GM23338 (cell line): Measurements from ENCODE around the gene THTPA. TPM values are rescaled to one million over a fixed set of nuclear protein-coding genes. Genes with fewer than 3 reads are reported as not detected.

Source experiments
- ATAC-seq: fragments of 200-7000 bp; cut with Tn5 transposase; 3 replicates; pipeline ENCODE4 v1.9.1; 2020
- DNase-seq: peaks from one replicate; pipeline ENCODE4 v3.0.0-alpha.2; 2015; ENCODE audit warnings: low spot score
- H2AFZ ChIP-seq: fragments of 200-600 bp; sonication (generic); 2 replicates; pipeline ENCODE4 v1.8.0; 2016; ENCODE audit warnings: antibody characterized with exemption, mild to moderate bottlenecking, moderate library complexity
- H3F3A ChIP-seq: fragments of 200-600 bp; sonication (generic); replicated peaks from 2 replicates; pipeline ENCODE4 v1.8.0; 2017; ENCODE audit warnings: antibody characterized with exemption, mixed run types, low read depth
- H3K27ac ChIP-seq: fragments of 200-600 bp; sonication (generic); 2 replicates; pipeline ENCODE4 v1.6.1; 2016; ENCODE audit warnings: low read depth
- H3K27me3 ChIP-seq: fragments of 200-600 bp; sonication (generic); 2 replicates; pipeline ENCODE4 v1.8.0; 2016; ENCODE audit warnings: mild to moderate bottlenecking, mixed run types, moderate library complexity; ENCODE audit not compliant: insufficient read depth
- H3K36me3 ChIP-seq: fragments of 200-600 bp; sonication (generic); 2 replicates; pipeline ENCODE4 v1.8.0; 2016; ENCODE audit warnings: mild to moderate bottlenecking; ENCODE audit not compliant: insufficient read depth
- H3K4me1 ChIP-seq: fragments of 200-600 bp; sonication (generic); 2 replicates; pipeline ENCODE4 v1.8.0; 2016; ENCODE audit warnings: mild to moderate bottlenecking, moderate library complexity; ENCODE audit not compliant: insufficient read depth
- H3K4me2 ChIP-seq: fragments of 200-600 bp; sonication (generic); 2 replicates; pipeline ENCODE4 v1.7.1; 2017; ENCODE audit warnings: mixed run types
- H3K4me3 ChIP-seq: fragments of 200-600 bp; sonication (generic); 2 replicates; pipeline ENCODE4 v1.6.1; 2016; ENCODE audit warnings: mixed run types
- H3K79me2 ChIP-seq: fragments of 200-600 bp; sonication (generic); replicated peaks from 2 replicates; pipeline ENCODE4 v1.8.0; 2017; ENCODE audit warnings: mild to moderate bottlenecking; ENCODE audit not compliant: insufficient read depth
- H3K9me2 ChIP-seq: fragments of 200-600 bp; sonication (generic); 2 replicates; pipeline ENCODE4 v1.8.0; 2017; ENCODE audit not compliant: insufficient read depth
- H4K20me1 ChIP-seq: fragments of 200-600 bp; sonication (generic); replicated peaks from 2 replicates; pipeline ENCODE4 v1.8.0; 2017; ENCODE audit warnings: mild to moderate bottlenecking; ENCODE audit not compliant: insufficient read depth
- H3K27ac Mint-ChIP-seq: 2 replicates; pipeline ENCODE4 v1.8.0; 2020; ENCODE audit warnings: inconsistent platforms, mild to moderate bottlenecking, moderate library complexity, mixed read lengths
- H3K27me3 Mint-ChIP-seq: 3 replicates; pipeline ENCODE4 v1.8.0; 2022; ENCODE audit warnings: low read depth, mild to moderate bottlenecking, moderate library complexity, mixed read lengths, inconsistent platforms; ENCODE audit not compliant: insufficient read depth, poor library complexity
- H3K36me3 Mint-ChIP-seq: 3 replicates; pipeline ENCODE4 v1.8.0; 2021; ENCODE audit warnings: low read depth, mild to moderate bottlenecking, inconsistent platforms, moderate library complexity, mixed read lengths
- H3K4me1 Mint-ChIP-seq: 3 replicates; pipeline ENCODE4 v1.8.0; 2020; ENCODE audit warnings: mild to moderate bottlenecking, inconsistent platforms, mixed read lengths
- H3K4me3 Mint-ChIP-seq: 3 replicates; pipeline ENCODE4 v1.8.0; 2021; ENCODE audit warnings: moderate library complexity, mild to moderate bottlenecking, inconsistent platforms, mixed read lengths
- H3K9me3 Mint-ChIP-seq: 3 replicates; pipeline ENCODE4 v1.8.0; 2020; ENCODE audit warnings: moderate library complexity, mild to moderate bottlenecking, inconsistent platforms, mixed read lengths
- CREB1 ChIP-seq: fragments of 250-450 bp; sonication (Bioruptor Pico); IDR thresholded peaks from 2 replicates; pipeline ENCODE4 v1.5.0; 2020; ENCODE audit warnings: low read depth, mild to moderate bottlenecking, moderate library complexity
- CTCF ChIP-seq, 2 experiments: fragments of 200-600 bp in 1 of 2; sonication (generic) in 1 of 2; conservative IDR thresholded peaks; 2 replicates each; pipeline versions ENCODE4 v1.5.1 to v1.6.1; 2016 to 2017; ENCODE audit warnings: antibody characterized with exemption in 2 of 2, low read depth in 2 of 2, mild to moderate bottlenecking in 2 of 2, moderate library complexity in 1 of 2
- ETS1 ChIP-seq: IDR thresholded peaks from 2 replicates; pipeline ENCODE4 v1.6.1; 2016; ENCODE audit warnings: antibody characterized with exemption
- EZH2 ChIP-seq: fragments of 200-600 bp; sonication (generic); IDR thresholded peaks from one replicate; pipeline ENCODE4 v1.8.0; 2017; ENCODE audit warnings: antibody characterized with exemption, mild to moderate bottlenecking, low read depth; ENCODE audit not compliant: unreplicated experiment
- EZH2phosphoT487 ChIP-seq: fragments of 200-600 bp; sonication (generic); IDR thresholded peaks from one replicate; pipeline ENCODE4 v1.8.1; 2018; ENCODE audit warnings: antibody characterized with exemption; ENCODE audit not compliant: unreplicated experiment
- JUNB ChIP-seq: IDR thresholded peaks from one replicate; pipeline ENCODE4 v1.6.1; 2016; ENCODE audit warnings: antibody characterized with exemption; ENCODE audit not compliant: unreplicated experiment
- NANOG ChIP-seq: IDR thresholded peaks from 2 replicates; pipeline ENCODE4 v1.6.1; 2016; ENCODE audit warnings: antibody characterized with exemption, borderline replicate concordance
- POLR2AphosphoS5 ChIP-seq: IDR thresholded peaks from 2 replicates; pipeline ENCODE4 v1.6.1; 2016; ENCODE audit warnings: antibody characterized with exemption, low read depth
- REST ChIP-seq: IDR thresholded peaks from one replicate; pipeline ENCODE4 v1.6.1; 2018; ENCODE audit warnings: antibody characterized with exemption; ENCODE audit not compliant: unreplicated experiment
- STAT1 ChIP-seq: IDR thresholded peaks from one replicate; pipeline ENCODE4 v1.6.1; 2016; ENCODE audit warnings: antibody characterized with exemption; ENCODE audit not compliant: unreplicated experiment
- ZNF114 ChIP-seq: fragments of 250-450 bp; sonication (Bioruptor Pico); IDR thresholded peaks from 2 replicates; pipeline ENCODE4 v1.5.0; 2020; ENCODE audit warnings: mild to moderate bottlenecking, moderate library complexity
- ZNF331 ChIP-seq: fragments of 250-450 bp; sonication (Bioruptor Pico); IDR thresholded peaks from 2 replicates; pipeline ENCODE4 v1.5.0; 2020; ENCODE audit warnings: low read depth, mild to moderate bottlenecking, moderate library complexity
- ZNF462 ChIP-seq: fragments of 250-450 bp; sonication (Bioruptor Pico); IDR thresholded peaks from 2 replicates; pipeline ENCODE4 v1.5.0; 2020; ENCODE audit warnings: mild to moderate bottlenecking, moderate library complexity
- polyA plus RNA-seq: library from polyadenylated mRNA; unstranded; fragments of >200 nt; fragmentation: Nextera tagmentation; extraction: Ambion mirVana; gene quantifications from 2 replicates; pipeline ENCODE4 v1.2.1, GENCODE V29; 2016
- total RNA-seq: library from RNA; depleted of rRNA; stranded (reverse); fragments of >200 nt; shearing (Covaris generic); gene quantifications from 2 replicates; pipeline ENCODE4 v1.2.3, GENCODE V29; 2014

Gene THTPA
- total and polyA plus RNA-seq, 2 experiments from 2014 or later: 8.6 to 21.3 TPM

GRCh38 chr14:23563473-23564180 lies 7.6 kb downstream of the THTPA start:
- ATAC-seq (no peak), DNase-seq (no peak)
- Histone ChIP-seq H4K20me1 (no peaks in the 10 kb centered on the region; the same call in 1 of the 2 replicates), H3F3A (peaks cover 9% of the 10 kb centered on the region; the same call in 1 of the 2 replicates), H3K27me3 (no peaks in the 10 kb centered on the region), H3K4me3 (no peak overlapping the region), H3K4me2 (no peak overlapping the region), H3K79me2 (no peaks in the 10 kb centered on the region), H3K36me3 (no peaks in the 10 kb centered on the region), H2AFZ (no peak overlapping the region), H3K27ac (no peak overlapping the region), H3K4me1 (peaks cover 27% of the 10 kb centered on the region), H3K9me2 (no peaks in the 10 kb centered on the region)
- no peaks in the 10 kb centered on the region; the same call in 2 of the 3 replicates for H3K9me3 Mint-ChIP-seq
- peaks cover 38% of the 10 kb centered on the region for H3K27me3 Mint-ChIP-seq
- H3K4me3 Mint-ChIP-seq: no peak overlapping the region
- H3K27ac Mint-ChIP-seq: no peak overlapping the region
- H3K4me1 Mint-ChIP-seq: peaks cover 33% of the 10 kb centered on the region
- peaks cover 50% of the 10 kb centered on the region for H3K36me3 Mint-ChIP-seq
- TF ChIP-seq NANOG (no peak), POLR2AphosphoS5 (no peak), ZNF114 (no peak), ETS1 (no peak), ZNF462 (CRISPR knock-in tag) (no peak), EZH2phosphoT487 (no peak), CTCF (conservative IDR thresholded peaks at IDR 0.05; ENCODE audit: low read depth in 2 of 2) (no peak), STAT1 (no peak), ZNF331 (CRISPR knock-in tag) (no peak), REST (no peak), CREB1 (CRISPR knock-in tag) (no peak), JUNB (no peak), EZH2 (no peak)
